ENCODE data around the gene KRTAP17-1.
"Not testable (repeated sequence)": the region's sequence is repeated elsewhere in the genome, so short reads cannot be mapped to it uniquely, and the experiment has no call there.

Gene KRTAP17-1

DNA sequence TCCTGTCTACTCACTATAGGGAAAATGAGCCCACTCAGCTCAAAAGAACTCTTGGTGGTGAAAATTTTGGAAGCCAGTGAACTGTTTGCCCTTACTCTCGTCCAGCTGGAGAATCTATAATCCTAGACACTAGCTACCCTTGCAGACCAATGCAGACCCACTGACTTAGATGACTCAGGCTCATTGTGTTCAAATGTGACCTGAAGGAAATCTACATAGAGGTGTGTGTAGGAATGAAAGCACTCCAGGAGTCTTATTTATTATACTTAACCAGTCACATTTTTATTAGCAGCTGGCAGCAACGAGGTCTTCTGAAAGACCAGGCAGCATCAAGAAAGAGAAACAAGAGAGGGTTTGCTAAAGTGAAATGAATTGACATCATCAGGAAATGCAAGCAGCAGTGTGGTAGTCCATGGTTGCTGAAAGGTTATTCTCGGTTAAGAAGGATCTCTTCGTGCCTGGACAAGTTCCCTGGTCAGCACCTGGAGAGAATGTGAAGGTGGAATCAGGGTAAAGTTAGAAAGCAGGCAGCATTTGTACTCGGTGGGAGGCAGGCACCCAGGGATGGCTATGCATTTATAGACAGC, 14.2 kb downstream of the KRTAP17-1 start:
- WGBS, 2 experiments (ENCODE audit: insufficient coverage in 2 of 2) = 83% methylated on average over 4 of the region's 5 CpGs
- H3K9me3 ChIP-seq (ENCODE audit: control insufficient read depth, low read length) = no peaks in the 10 kb centered on the region
- H3K36me3 ChIP-seq (ENCODE audit: control insufficient read depth, insufficient read depth, low read length) = no peaks in the 10 kb centered on the region
- no peak overlapping the region for H3K27ac ChIP-seq (ENCODE audit: low read depth, low read length, severe bottlenecking)
- no peaks in the 10 kb centered on the region for H3K4me1 ChIP-seq (ENCODE audit: control insufficient read depth, insufficient read depth, low read length, poor library complexity, severe bottlenecking)
- H3K4me3 ChIP-seq (ENCODE audit: extremely low read depth, insufficient read depth, low read length, poor library complexity, severe bottlenecking) = no peak overlapping the region

DNA sequence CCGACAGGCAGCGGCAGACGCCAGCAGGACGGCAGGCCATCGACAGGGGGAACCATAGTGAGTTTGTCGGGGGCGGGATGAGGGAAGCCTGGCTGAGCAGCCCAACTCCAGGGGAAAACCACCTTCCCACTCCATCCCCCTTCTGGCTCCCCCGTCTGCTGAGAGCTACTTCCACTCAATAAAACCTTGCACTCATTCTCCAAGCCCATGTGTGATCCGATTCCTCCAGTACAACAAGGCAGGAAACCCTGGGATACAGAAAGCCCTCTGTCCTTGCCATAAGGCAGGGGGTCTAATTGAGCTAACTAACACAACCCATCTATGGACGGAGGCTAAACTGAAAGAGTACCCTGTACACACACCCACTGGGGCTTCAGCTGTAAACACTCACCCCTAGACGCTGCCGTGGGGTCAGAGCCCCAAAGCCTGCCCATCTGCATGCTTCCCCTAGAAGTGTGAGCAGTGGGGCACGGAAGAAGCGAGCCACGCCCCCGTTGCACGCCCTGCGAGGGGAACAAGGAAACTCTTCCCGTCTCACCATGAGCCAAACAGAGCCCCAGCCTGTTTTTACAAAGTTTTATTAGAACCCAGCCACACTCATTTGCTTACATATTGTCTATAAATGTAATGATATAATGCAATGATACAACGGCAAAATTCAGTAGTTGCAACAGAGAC, 16.9 kb downstream of the KRTAP17-1 start:
- Histone ChIP-seq H3K36me3 (ENCODE audit: control insufficient read depth, insufficient read depth, low read length) (no peaks in the 10 kb centered on the region), H3K4me3 (ENCODE audit: extremely low read depth, insufficient read depth, low read length, poor library complexity, severe bottlenecking) (no peak overlapping the region), H3K4me1 (ENCODE audit: control insufficient read depth, insufficient read depth, low read length, poor library complexity, severe bottlenecking) (no peaks in the 10 kb centered on the region), H3K9me3 (ENCODE audit: control insufficient read depth, low read length) (no peaks in the 10 kb centered on the region), H3K27ac (ENCODE audit: low read depth, low read length, severe bottlenecking) (no peak overlapping the region)
- WGBS, 2 experiments (ENCODE audit: insufficient coverage in 2 of 2) = 88 to 91% methylated on average over 8 to 13 of the region's 20 CpGs

DNA sequence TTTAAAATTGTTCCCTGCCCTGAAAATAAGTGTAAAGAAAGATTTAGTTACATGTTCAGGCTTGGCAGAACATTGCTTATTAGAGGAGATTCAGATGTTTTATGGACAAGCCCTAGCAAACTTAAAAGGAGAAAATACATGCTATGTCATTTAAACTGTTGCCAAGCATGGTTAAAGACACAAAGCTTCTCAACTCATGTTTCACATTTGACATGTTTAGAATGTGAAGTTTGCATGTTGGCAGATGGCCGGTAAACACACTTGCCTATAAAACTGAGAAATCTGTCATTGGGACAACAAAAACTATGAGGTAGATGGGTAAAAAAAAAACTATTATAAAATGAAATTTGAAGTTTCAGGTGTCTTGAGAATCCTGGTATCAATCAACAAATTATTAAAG, 18.7 kb downstream of the KRTAP17-1 start:
- Histone ChIP-seq H3K36me3 (ENCODE audit: control insufficient read depth, insufficient read depth, low read length) (no peaks in the 10 kb centered on the region), H3K27ac (ENCODE audit: low read depth, low read length, severe bottlenecking) (no peak overlapping the region), H3K4me3 (ENCODE audit: extremely low read depth, insufficient read depth, low read length, poor library complexity, severe bottlenecking) (no peak overlapping the region), H3K9me3 (ENCODE audit: control insufficient read depth, low read length) (no peaks in the 10 kb centered on the region), H3K4me1 (ENCODE audit: control insufficient read depth, insufficient read depth, low read length, poor library complexity, severe bottlenecking) (no peaks in the 10 kb centered on the region)
- no CpG with 5 or more reads among the region's 1 CpG for WGBS, 2 experiments (ENCODE audit: insufficient coverage in 2 of 2)

DNA sequence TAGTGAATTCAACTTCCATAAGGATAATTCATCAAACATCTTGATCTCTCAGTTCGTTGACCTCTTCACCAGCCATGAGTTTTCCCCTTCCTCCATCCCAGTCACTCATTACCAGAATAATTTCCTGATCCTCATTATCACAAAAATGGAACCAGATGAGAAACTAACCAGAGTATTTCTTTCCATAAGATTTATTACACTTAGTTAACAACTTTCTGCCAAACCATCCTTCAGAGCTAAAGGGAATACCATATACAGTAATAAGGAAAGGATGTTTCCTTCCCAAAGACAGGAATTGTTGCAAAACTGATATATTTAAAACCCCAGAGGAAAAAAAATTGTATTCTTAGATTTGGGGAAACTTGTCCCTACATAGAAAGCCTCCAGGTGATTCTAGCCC, 21.5 kb downstream of the KRTAP17-1 start:
- Histone ChIP-seq H3K9me3 (ENCODE audit: control insufficient read depth, low read length) (no peaks in the 10 kb centered on the region), H3K36me3 (ENCODE audit: control insufficient read depth, insufficient read depth, low read length) (no peaks in the 10 kb centered on the region), H3K4me1 (ENCODE audit: control insufficient read depth, insufficient read depth, low read length, poor library complexity, severe bottlenecking) (no peaks in the 10 kb centered on the region), H3K27ac (ENCODE audit: low read depth, low read length, severe bottlenecking) (no peak overlapping the region), H3K4me3 (ENCODE audit: extremely low read depth, insufficient read depth, low read length, poor library complexity, severe bottlenecking) (no peak overlapping the region)
- WGBS, 2 experiments (ENCODE audit: insufficient coverage in 2 of 2) = 92 to 94% methylated on average over 1 of the region's 1 CpG

DNA sequence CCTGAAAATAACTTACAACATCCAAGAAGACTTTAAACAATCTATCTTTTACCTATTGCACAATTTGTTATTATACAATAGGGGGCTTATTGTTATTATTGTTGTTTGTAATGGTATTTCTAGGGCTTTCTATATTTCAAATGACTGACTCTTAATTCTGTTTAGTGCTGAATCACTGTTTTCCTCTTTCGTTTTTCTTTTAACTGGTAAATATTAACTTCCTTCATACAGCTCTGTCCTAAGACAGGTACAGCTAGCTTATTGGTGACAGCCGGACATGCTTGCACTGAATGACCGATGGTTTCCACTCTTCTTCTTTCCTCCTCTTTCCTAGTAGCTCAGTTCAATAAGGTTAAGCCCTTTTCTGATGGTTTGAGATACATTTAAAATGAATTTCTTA, 28.5 kb downstream of the KRTAP17-1 start:
- Histone ChIP-seq H3K27ac (ENCODE audit: low read depth, low read length, severe bottlenecking) (no peak overlapping the region), H3K9me3 (ENCODE audit: control insufficient read depth, low read length) (no peaks in the 10 kb centered on the region), H3K4me1 (ENCODE audit: control insufficient read depth, insufficient read depth, low read length, poor library complexity, severe bottlenecking) (peaks cover 20% of the 10 kb centered on the region), H3K4me3 (ENCODE audit: extremely low read depth, insufficient read depth, low read length, poor library complexity, severe bottlenecking) (no peak overlapping the region), H3K36me3 (ENCODE audit: control insufficient read depth, insufficient read depth, low read length) (no peaks in the 10 kb centered on the region)
- WGBS, 2 experiments (ENCODE audit: insufficient coverage in 2 of 2) = 80 to 100% methylated on average over 1 of the region's 3 CpGs

DNA sequence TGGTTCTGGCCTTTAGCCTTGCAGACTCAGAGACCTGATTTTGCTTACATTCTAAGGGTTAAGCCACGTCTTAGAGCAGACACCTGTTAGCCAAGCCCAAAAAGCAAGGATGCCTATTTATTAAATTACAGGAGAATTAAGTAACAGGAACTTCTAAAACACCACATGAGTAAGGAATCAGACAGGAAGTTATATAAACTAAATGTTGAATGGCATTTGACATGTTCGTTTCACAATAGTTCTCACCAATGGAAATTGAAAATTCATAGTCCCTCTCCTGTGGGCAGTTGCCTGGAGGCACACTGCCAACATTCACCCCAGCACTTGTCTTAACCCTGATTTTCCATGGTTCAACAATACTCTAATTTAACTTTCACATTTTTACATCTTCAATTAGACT, 31.0 kb downstream of the KRTAP17-1 start:
- Histone ChIP-seq H3K9me3 (ENCODE audit: control insufficient read depth, low read length) (no peaks in the 10 kb centered on the region), H3K36me3 (ENCODE audit: control insufficient read depth, insufficient read depth, low read length) (no peaks in the 10 kb centered on the region), H3K4me1 (ENCODE audit: control insufficient read depth, insufficient read depth, low read length, poor library complexity, severe bottlenecking) (peaks cover 20% of the 10 kb centered on the region), H3K27ac (ENCODE audit: low read depth, low read length, severe bottlenecking) (no peak overlapping the region), H3K4me3 (ENCODE audit: extremely low read depth, insufficient read depth, low read length, poor library complexity, severe bottlenecking) (no peak overlapping the region)
- WGBS, 2 experiments (ENCODE audit: insufficient coverage in 2 of 2) = 71% methylated on average over 1 of the region's 2 CpGs; no CpG with 5 or more reads in 1 of the 2 experiments

DNA sequence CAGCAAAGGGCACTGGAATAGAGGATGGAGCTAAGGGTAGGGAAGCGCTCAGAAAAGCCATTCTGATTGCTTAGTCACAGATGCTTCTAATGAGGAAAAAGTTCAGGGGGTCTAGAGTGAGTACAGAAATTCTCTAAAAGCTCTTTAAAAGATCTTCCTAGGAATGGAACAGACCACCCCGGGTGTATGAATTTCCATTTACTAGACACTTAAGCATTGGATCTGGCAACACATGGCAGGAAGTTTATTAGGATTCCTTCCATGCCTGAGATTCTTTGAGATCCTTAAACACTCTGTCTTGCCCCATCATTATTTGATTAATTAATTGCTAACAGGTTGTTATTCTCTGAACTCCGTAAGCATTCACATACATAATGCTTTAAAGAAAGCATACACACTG, 31.5 kb downstream of the KRTAP17-1 start:
- WGBS, 2 experiments (ENCODE audit: insufficient coverage in 2 of 2) = 84 to 100% methylated on average over 1 to 2 of the region's 3 CpGs
- Histone ChIP-seq H3K9me3 (ENCODE audit: control insufficient read depth, low read length) (no peaks in the 10 kb centered on the region), H3K4me1 (ENCODE audit: control insufficient read depth, insufficient read depth, low read length, poor library complexity, severe bottlenecking) (peaks cover 20% of the 10 kb centered on the region), H3K27ac (ENCODE audit: low read depth, low read length, severe bottlenecking) (peak overlapping the region; percentile 60), H3K36me3 (ENCODE audit: control insufficient read depth, insufficient read depth, low read length) (no peaks in the 10 kb centered on the region), H3K4me3 (ENCODE audit: extremely low read depth, insufficient read depth, low read length, poor library complexity, severe bottlenecking) (no peak overlapping the region)

DNA sequence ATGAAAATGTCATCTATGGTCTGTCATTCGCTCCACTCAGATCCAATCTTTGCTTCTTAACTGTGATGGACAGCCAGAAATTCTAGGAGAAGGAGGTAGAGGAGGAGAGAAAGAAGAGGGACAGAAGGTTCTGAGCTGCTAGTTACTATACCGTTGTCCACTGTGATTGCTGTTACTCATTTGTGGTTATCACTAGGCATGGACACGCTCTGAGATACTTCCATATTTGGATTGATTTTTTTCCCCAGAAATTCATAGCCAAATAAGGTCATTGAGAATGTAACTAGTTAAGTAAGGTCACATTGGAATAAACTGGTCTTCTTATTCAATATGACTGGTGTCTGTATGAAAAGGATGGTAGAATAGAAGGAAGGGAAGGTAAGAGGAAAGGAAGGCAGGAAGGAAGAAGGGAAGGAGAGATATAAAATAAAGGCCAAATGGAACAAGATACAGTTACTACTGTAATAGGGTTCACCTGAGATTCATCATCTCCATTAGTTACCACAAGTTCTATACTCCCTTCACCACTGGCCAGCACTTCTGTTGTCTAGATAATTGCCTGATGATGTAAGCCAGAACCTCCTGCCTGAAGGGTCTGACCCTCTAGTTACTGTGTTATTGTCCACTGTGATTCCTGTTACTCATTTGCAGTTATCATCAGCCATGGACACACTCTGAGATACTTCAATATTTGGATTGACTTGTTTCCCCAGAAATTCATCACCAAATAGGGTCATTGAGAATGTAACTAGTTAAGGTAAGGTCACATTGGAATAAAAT, 37.1 kb downstream of the KRTAP17-1 start:
- Histone ChIP-seq H3K27ac (ENCODE audit: low read depth, low read length, severe bottlenecking) (no peak overlapping the region), H3K9me3 (ENCODE audit: control insufficient read depth, low read length) (no peaks in the 10 kb centered on the region), H3K4me3 (ENCODE audit: extremely low read depth, insufficient read depth, low read length, poor library complexity, severe bottlenecking) (no peak overlapping the region), H3K4me1 (ENCODE audit: control insufficient read depth, insufficient read depth, low read length, poor library complexity, severe bottlenecking) (peaks cover 4% of the 10 kb centered on the region), H3K36me3 (ENCODE audit: control insufficient read depth, insufficient read depth, low read length) (no peaks in the 10 kb centered on the region)
- 83 to 86% methylated on average over 1 to 2 of the region's 3 CpGs for WGBS, 2 experiments (ENCODE audit: insufficient coverage in 2 of 2)

DNA sequence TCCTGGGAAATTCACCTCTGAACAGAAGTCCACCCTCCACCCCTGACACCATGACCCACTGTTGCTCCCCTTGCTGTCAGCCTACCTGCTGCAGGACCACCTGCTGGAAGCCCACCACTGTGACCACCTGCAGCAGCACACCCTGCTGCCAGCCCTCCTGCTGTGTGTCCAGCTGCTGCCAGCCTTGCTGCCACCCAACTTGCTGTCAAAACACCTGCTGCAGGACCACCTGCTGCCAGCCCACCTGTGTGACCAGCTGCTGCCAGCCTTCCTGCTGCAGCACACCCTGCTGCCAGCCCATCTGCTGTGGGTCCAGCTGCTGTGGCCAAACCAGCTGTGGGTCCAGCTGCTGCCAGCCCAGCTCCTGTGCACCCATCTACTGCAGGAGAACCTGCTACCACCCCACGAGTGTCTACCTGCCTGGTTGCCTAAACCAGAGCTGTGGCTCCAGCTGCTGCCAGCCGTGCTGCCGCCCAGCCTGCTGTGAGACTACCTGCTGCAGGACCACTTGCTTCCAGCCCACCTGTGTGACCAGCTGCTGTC, 39.8 kb downstream of the KRTAP17-1 start, which contains the start of gene KRTAP9-7:
KRTAP9-7 (plus strand) TSS at position 51 of the 543 bp plus-strand sequence; CDS start at position 51, 0 bp downstream.
- not testable (repeated sequence) for H3K27ac ChIP-seq (ENCODE audit: low read depth, low read length, severe bottlenecking); H3K4me1 ChIP-seq (ENCODE audit: control insufficient read depth, insufficient read depth, low read length, poor library complexity, severe bottlenecking)
- 74 to 89% methylated on average over 3 of the region's 3 CpGs for WGBS, 2 experiments (ENCODE audit: insufficient coverage in 2 of 2)

DNA sequence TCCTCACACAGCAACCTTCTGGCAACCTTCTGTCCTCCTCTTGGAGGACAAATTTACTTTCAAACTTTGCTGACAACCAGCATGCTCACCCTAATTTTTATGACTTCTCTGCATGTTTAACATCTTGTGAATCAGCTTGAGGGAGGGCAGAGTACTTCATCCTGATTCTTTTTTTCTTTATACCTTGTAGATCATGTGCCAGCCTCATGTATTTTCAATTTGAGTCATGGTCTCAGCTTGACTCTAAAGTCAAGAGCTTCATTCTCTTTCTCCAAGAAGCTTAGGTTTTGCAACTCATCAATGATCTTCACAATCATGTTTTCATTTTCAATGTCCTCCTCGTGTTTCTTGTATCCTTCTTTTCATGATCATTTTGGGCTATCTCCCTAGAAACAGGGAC, 43.7 kb downstream of the KRTAP17-1 start:
- H3K27ac ChIP-seq (ENCODE audit: low read depth, low read length, severe bottlenecking) = no peak overlapping the region
- no peaks in the 10 kb centered on the region for H3K36me3 ChIP-seq (ENCODE audit: control insufficient read depth, insufficient read depth, low read length)
- H3K9me3 ChIP-seq (ENCODE audit: control insufficient read depth, low read length) = no peaks in the 10 kb centered on the region
- 60 to 67% methylated on average over 1 of the region's 1 CpG for WGBS, 2 experiments (ENCODE audit: insufficient coverage in 2 of 2)
- H3K4me3 ChIP-seq (ENCODE audit: extremely low read depth, insufficient read depth, low read length, poor library complexity, severe bottlenecking) = no peak overlapping the region
- H3K4me1 ChIP-seq (ENCODE audit: control insufficient read depth, insufficient read depth, low read length, poor library complexity, severe bottlenecking) = no peaks in the 10 kb centered on the region

More for the DNA sequence above, 39.8 kb downstream of the KRTAP17-1 start, which contains the start of gene KRTAP9-7:
- H3K9me3 ChIP-seq (ENCODE audit: control insufficient read depth, low read length); H3K4me3 ChIP-seq (ENCODE audit: extremely low read depth, insufficient read depth, low read length, poor library complexity, severe bottlenecking); H3K36me3 ChIP-seq (ENCODE audit: control insufficient read depth, insufficient read depth, low read length): not testable (repeated sequence)
